Activated CD8-positive, alpha-beta memory T cell treated with anti-CD3 and anti-CD28 coated beads for 48 hours (primary cell): Measurements from ENCODE around the gene OVCA2.

Source experiments
- DNase-seq, 3 experiments: peaks; one replicate each; pipeline ENCODE4 v3.0.0-alpha.2; 2020; ENCODE audit warnings: low read depth in 2 of 3, low spot score in 2 of 3

OVCA2 gene

DNA sequence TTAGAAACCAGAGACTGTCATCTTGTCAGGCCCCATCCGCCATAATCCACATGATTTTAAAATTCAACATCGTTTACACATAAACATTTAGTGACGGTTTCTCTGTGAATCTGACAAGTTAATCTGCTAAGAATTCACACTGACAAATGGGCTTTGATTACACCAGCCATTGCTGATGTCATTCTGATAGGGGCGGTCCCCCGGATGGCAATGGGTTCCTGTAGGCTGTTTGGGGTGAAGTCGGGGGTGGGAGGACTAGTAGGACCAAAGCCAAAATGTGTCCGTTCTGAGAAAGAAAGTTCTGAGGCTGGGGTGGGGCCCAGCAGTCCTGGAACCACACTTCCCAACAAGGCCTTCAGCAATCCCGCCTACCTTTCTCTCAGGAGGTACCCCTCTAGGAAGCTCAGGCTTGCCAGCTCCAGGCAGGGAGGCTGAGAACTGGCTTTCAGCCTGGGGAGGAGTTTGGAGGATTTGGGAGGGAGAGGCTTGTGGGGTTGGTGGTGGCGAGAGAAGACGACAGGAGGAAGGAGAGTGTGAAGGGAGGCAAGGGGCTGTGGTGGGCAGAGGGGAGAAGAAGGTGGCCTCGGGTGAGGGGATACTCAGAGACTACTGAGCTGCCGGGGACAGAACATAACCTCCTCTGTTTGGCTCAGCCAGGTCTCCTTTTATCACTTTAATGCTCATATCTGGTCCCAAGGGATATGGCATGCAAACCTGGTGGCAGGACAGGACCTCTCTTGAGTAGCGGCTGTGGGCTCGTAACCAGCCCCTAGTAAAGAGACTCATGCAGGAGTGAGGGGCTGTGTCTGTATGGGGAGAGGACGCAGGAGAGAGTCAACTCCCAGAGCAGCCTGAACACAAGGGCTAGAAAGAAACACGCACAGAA lies 21.7 kb downstream of the OVCA2 start:
- DNase-seq: no peak

DNA sequence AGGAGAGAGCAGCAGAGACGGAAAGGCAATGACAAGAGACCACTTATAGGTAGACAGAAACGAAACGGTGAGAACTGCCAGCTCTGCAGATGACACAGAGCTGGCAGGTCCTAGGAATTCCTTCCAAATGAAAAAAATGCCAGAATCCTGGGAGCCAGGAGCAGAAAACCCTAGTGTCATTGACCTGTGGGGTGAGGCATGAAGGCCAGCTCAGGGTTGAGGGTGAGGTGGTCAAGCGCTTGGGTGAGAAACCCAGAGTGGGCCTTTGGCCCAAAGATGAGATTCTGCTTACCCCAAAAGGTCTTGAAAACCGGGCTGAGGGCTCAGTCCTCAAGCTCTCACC lies 22.3 kb downstream of the OVCA2 start:
- no peak for DNase-seq

DNA sequence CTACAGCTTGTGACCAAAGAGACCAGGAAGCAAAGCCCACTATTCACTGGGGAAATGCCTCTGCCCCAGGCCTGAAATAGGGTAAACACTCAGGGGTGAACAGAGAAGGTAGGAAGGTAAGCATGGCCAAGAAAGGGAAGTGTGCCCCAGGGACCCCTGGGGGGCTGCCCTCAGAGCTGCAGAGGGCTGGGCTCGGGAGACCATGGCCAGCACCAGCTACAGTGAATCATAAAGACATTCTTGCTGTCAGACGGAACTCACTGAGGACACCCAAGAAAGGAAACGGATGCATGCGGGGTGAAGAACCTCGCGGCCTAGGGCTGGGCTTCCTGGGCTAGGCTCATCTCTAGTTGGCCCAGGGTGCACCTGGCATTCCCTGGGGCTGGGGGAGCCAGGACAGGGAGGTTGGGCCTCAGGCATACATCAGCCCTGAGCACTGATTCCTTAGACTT lies 22.7 kb downstream of the OVCA2 start:
- no peak for DNase-seq

DNA sequence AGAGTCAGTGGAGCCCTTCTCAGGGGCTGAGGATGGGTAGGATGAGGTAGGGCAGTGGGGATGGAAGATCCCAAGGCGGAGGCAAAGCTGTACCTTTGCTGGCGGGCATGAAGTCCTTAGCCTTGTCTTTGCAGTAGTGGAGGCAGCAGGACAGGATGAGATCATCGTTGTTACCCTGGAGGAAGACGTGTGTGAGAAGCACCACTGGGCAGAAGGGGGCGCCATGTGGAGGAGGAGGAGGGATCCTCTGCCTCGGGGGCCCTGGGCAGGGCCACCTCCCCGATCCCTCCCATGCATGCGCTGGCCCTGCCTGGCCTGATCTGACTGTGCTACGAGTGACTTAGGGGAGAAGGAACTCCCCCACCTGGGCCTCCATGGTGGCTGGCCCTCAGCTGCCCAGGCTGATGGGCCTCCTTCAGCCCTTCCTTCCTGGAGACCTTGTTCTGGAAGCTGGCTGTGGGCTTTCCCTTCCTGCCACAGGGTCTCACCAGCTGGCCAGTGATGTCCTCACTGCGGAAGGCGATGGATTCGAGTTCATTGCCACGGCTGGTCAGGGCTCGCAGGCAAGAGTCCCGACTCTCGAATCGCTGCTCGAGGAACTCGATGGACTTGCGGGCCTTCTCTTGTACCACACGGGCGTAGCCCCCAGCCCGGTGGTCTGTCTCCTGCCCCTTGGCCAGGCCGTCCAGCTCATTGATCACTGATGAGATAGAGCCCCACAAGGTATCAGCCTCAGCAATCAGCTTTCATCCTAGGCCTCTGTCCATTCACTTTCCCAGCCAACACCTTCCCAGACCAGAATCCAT lies 23.4 kb downstream of the OVCA2 start:
- no peak for DNase-seq

DNA sequence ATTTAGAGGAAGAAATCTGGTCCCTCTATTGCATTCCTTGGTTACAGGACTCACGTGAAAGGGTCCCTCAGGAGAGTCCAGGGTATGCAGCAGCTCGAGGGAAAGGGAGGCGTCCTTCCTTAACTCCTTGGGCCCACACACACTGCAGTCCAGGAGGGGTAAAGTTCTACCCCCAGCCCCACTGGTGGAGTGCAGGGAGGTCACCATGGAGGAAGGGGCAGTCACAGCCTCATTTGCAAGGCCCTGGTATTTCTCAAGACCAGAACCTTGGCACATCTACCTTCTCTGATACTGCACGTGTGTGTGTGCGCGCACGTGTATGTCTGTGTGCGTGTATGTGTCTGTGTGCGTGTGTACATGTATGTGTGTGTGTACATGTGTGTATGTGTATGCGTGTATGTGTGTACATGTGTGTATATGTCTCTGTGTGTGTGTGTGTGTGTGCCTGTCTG lies 24.2 kb downstream of the OVCA2 start:
- DNase-seq: no peak

DNA sequence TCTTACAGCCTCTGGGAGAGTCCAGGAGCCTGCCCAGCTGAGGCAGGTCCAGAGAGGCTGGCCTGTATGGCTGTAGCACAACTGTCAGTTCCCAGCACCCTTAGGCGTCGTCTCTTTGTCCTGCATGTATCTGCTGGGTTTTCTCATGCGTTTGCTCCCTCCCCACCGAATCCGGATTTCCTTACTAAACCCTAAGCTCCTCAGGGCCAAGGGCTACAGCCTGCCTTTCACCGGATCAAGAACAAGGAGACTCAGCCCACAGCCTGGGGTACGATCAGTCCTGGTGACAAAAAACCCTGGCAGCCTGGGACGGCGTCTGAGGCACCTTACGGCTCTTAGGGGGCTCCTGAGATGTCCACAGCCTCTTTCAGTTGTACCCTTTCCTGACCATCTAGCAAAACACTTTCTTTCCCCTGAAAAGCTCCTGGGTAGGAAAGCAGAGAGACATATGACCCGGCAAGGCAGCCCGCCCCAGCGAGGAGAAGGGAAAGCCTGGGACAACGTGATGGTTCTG lies 25.3 kb downstream of the OVCA2 start:
- DNase-seq: no peak

DNA sequence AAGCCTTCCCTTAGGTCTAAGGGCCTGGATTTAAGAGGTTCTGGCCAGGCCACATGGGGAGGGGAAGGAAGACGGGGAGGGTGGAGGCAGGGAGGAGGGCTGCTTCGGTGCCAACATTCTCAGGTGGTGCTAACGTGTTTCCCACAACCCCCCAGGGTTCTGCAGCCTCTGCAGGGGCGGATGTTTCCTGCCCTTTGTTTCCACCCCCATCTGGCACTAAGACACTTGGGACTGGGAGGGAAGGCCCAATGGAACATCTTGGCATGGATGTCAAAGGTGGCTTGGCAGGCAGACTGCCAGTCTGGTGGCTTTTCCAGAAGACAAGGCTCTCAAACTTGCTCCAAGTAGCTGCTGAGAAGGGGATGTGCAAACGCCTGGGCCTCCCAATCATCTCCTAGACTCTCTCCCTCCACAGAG lies 25.8 kb downstream of the OVCA2 start:
- DNase-seq: no peak

DNA sequence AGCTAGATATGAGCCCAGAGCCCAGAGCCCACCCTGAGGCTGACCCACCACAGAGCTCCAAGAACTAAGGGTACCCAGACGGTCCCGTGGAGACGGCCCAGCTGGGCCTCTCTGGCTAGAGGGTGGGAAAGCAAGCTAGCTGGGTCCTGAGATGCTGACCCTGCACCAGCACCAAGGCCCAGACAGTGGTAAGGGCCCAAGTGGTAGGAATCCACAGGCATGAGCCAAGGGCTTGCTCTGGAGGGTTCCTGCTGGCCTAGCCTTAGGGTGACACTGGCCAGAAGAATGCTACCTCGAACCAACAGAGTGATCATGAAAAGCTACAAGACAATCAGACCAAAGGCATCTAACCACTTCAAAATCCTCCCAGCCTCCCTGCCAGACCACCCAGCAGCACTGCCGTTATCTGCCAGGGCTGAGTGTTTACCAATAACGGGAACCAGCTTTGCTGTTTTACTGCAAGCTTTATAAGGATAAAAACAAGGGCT lies 26.3 kb downstream of the OVCA2 start:
- no peak for DNase-seq

DNA sequence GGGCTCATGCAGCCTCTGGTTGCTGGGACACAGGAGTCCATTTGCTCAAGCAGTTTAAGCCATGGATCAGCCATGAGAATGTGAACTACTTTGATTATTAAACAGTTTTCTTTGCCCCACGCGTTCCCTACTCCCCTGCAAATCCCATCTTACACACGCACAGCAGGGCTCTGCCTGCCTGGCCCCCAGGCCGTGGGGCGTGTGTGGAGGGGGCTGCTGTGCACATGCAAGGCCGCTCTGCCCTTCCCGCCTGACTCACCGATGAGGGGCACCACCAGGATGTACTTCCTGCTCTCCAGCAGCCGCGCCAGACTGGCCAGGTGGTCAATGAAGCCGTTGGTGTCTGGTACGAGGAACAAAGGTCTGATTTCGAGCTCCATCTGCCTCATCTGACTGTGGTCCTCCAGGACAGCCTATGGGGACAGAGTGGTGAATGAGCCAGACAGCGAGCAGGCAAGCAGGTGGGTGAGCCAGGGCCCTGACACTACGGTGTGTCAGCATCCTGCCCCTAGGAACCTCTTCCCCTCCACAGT lies 26.8 kb downstream of the OVCA2 start:
- no peak for DNase-seq

DNA sequence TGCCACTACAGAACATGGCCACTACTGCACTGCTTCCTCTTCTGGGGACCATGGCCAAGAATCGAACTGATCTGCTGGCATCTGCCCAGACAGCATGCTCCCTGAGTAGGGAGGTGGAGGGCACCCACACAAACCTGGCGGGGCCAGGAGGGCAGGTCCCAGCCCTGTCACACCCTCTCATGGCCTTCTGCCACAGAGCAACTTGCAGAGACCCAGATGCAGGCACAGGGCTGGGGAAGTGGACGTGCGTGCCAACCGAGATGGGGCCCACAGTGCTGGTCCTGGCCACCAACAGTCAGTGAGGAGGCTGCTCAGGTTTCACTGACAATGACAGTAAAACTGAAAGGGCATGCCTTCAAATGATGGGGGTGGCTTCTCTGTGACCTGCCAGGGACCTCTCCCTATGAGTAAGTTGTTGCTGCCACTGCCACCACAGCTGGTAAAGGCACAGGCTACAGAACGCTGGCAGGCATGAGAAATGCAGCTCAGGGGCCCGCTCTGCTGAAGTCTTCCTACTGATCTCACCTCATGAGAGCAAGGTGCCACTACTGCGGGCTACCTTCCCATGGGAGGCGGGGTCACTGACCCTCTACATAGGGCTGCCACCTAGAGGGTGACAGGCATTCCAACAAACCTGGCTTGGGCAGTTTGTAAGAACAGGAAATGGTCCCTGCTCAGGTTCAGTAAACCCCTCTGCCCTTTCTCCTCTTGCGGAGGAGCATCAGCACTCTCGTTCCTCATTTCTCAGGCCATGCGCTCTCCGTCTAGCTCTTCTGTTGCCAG lies 28.6 kb downstream of the OVCA2 start:
- DNase-seq: no peak

DNA sequence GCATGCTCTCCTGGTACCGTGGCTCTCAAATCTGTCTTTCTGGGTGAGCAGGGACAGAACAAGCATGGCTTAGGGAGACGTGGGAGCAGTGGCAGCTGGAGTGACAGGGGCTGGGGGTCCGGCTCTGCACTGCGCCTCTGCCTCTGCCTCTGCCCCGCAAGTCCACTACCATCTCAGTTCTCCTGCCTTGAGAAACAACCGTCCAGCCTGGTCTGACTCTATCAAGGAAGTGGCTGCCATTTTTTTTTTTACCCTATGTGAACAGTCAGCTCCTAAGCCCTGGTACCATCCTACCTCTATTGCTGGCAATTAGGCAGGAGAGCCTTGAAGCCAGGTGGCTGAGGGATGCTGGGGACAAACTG lies 29.2 kb downstream of the OVCA2 start:
- DNase-seq: no peak

DNA sequence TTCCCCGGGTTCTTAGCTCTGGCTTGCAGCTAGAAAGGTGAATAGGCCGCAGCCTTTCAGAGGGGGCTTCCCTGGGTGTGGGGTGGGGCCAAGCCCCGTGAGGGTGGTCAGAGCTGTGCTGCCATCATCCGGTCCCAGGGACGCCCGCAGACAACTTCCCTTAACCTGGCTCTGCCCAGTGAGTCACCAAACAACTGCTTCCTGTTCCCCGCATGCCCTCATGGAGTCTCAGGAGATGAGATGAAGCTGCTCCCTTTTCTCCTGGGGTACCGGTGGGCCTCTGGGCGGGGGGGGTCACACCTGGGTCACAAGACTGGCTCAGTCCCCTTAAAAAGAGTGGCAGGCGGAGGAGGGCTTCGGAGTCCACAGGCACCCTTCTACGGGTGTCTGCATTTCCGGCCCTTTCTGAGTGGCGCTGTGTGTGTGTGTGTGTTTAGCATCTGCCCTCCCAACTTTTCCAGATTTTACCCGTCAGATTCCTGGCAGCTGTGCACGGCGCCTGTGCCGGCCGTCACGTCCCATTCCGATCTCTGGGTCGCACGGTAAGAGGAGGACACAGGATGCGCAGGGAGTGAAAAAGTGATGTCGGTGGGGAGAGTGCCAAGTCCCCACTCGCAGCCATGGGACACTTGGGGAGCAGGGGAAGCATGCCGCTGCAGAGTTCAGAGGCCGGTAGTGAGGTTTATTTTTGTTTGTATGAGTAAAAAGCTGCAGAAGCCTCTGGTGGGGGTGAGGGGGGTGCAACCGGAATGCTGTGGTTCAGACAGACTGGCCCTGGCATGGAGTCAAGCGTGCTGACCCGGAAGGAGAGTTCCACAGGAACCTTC lies 29.8 kb downstream of the OVCA2 start:
- DNase-seq: no peak

DNA sequence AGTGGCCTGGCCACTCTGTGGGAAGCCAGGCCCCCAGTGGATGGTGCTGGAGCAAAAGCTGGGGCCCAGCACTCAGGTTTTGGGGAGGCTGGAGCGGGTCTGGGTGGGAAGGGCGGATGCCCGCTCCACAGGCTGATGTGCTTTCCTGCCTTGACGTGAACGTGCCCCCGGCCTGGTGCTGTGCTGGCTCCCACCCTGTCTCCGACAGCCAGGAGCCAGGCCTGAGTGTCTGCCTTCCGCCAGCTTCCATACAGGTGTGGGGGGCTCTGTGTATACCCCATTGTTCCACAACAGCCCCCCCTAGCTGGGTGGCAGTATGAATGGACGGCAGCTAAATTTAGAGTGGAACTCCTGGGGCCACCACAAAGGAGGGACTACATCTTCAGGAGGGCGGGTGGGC lies 33.1 kb downstream of the OVCA2 start:
- DNase-seq: no peak

DNA sequence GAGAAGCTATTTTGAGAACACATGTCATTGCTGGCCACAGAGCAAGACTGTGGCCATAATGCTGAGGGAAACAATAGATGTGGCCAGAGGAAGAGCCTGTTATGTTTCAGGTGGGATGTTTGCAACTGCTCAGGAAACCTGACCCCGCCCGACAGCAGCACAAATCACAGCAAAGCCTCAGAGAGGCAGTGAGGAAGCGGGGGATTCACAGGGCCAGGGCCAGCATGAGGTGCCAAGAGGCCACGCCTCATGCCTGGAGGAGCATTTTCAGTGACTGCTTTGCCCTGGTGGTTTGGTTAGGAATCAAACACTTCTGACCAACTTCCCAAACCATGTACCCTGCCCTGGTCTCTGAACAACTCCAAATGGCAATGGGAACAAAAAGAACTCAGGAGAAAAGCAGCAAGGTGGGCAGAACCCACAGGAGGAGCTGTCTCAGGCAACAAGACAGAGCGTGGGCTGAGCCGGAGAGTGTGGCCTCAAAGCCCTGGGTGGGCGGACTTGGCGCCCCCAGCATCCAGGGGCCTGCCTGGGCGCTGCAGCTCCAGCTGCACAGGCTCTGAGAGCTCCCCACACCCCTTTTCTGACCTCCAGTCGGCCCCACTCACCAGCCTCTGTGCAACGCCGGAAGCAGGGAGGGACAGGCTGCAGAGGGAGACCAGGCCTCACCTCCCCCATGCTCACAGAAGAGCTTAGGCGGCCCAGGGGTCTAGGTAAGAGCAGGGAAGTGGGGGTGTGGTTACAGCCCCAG lies 33.7 kb downstream of the OVCA2 start:
- DNase-seq: no peak

DNA sequence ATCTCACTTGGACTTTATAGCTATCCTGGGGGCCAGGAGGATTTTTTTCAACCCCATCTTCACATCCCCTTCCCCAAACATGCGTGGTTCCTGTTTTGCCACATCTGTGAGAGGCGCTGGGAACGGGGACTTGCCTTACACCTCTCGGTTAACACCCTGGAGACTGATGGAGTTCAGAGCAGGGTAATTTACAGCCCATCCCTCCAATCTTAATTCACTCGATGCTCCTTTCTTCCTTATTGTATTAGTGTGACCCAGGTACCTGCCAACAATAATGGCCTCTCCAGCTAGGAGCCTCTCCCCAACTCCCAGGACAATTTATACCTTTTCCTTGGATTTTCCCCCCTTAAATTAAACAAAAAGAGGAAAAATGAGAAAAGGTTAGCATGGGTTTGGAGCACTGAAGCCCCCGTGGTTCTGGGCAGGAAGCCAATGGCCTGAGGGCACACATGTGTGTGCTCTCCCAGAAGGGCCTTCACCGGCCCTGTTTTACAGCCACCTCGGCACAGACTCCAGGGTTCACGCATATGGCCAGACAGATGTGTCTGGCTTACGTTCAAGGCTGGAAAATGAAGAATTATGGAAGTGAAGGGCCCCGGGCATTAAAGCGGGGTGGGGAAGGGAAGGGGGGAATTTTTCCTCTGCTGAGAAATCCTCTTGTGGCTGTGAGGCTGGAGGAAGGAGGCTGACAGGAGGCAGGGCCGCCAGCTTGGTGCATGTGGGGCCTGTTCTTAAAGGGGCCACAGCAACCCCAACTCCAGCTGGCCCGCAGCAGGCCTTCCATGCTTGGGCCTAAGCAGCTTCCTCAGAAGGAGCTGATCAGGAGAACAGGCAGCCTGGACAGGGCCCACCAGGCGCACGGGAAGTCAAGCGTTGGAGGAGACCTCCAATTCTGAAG lies 34.5 kb downstream of the OVCA2 start:
- DNase-seq: no peak

DNA sequence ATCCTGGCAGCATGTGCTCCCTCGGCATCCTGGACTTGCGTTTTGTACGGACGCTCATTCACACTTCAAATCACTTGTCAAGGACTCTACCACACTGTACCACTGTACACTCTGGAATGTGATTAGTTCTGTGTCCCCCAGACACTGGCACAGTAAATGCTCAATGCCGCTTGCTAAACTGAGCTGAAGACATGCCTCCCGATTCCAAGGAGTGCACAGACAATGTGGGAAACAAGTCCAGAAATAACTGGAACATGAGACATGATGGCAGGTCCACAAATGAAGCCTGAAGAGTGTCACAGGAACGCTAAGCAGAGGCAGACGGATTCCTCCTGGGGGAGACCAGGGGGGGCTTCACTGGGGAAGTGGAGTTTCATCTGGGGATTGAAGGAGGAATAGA lies 35.2 kb downstream of the OVCA2 start:
- no peak for DNase-seq

DNA sequence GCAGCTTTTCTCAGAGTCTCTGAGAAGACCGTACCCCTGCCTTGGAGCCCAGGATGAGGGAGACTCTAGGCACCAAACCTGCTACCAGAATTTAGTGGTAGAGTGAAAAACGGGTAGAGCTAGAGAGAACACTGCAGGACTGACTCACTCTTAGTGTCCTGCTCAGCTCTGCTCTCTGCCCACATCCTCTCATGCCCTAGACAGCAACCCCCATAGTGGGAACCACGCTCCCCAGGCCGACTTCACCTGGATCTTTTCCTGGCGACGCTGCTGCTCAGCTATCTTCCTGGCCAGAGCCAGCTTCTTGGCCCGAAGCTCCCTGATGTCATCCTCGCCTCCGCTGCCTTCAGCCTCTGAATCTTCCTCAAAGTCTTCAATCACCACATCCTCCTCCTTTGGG lies 39.7 kb downstream of the OVCA2 start:
- DNase-seq: no peak

DNA sequence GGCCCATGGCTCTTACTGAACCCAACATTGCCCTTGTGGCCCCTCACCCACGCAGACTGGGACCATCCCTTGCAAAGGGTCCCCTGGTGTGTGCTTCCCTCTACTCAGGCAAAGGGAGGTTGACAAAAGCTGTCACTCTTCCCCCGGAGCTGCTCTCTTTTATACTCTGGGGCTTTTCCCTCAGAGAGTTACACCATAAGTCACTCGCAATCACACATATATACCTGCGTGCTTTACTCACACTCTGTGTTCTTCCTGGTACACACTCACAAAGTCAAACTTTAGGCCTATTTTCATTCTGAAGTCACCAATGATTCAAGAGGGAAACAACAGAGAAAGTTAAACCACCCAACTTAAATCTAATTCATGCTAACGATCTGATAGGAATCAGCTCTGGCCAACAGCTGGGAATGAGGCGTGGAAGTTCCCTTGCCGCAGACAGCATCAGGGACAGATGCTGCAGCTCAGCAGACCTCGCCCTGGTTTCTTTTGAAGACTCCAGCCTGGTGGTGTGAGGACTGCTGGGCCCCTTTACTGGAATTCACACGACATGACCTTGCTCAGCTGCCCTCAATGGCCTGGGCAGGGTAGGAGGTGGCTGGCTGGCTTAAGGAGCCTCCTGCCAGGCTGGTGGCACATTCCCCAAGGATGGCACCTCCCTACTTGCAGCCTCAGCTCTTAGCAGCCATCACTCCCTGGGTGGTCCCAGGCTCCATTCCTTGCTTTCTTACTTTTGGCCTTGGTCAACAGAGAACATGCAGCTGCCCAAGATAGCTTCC lies 40.4 kb downstream of the OVCA2 start:
- no peak for DNase-seq
